Right renal pelvis (tissue), 4 donors: ENCODE results near the gene CORO2B. TPM values are rescaled to one million over a fixed set of nuclear protein-coding genes. Genes with fewer than 3 reads are reported as not detected.
A peak's percentile ranks its signal among the peaks of the same experiment; 100 is the strongest.

ENCODE experiments used
- DNase-seq, 4 donors: peaks; one replicate each; pipeline ENCODE4 v3.0.0-alpha.2; 2013; ENCODE audit warnings: low read depth in 4 of 4, low spot score in 3 of 4, missing footprints in 1 of 4
- polyA plus RNA-seq, 4 donors: library from polyadenylated mRNA; unstranded; fragments of 120-200 nt; gene quantifications; one replicate each; pipeline ENCODE4 v1.2.1, GENCODE V29; 2013; ENCODE audit not compliant: insufficient read length in 4 of 4

Gene CORO2B
- polyA plus RNA-seq, 4 donors, result 22.1 to 27.9 (median 25.6) TPM

GRCh38 chr15:68553994-68554720 is 24.6 kb upstream of the CORO2B start:
- peak; percentile 57 to 67 (median 64) for DNase-seq

GRCh38 chr15:68554721-68555678 is 23.8 kb upstream of the CORO2B start:
- DNase-seq, result no peak

GRCh38 chr15:68555679-68556037 is 23.1 kb upstream of the CORO2B start:
- no peak for DNase-seq

- no peak for DNase-seq
Measured at GRCh38 chr15:68556139-68556990, 22.4 kb upstream of the CORO2B start.

GRCh38 chr15:68557469-68558317 is 21.1 kb upstream of the CORO2B start:
- no peak for DNase-seq

GRCh38 chr15:68558318-68559305 is 20.2 kb upstream of the CORO2B start:
- DNase-seq, result no peak

- DNase-seq, result peak; percentile 67 to 86 (median 74)
Measured at GRCh38 chr15:68559345-68560310, 19.2 kb upstream of the CORO2B start.

GRCh38 chr15:68560501-68561113 is 18.2 kb upstream of the CORO2B start:
- DNase-seq, result no peak

GRCh38 chr15:68561171-68561900 is 17.5 kb upstream of the CORO2B start:
- DNase-seq, result no peak

GRCh38 chr15:68561901-68562300 is 16.9 kb upstream of the CORO2B start:
- DNase-seq, result no peak

- no peak for DNase-seq
Measured at GRCh38 chr15:68564173-68564572, 14.6 kb upstream of the CORO2B start.

GRCh38 chr15:68565234-68565633 is 13.6 kb upstream of the CORO2B start:
- DNase-seq, result no peak

GRCh38 chr15:68565726-68566125 is 13.1 kb upstream of the CORO2B start:
- no peak for DNase-seq

GRCh38 chr15:68566377-68566954 is 12.3 kb upstream of the CORO2B start:
- no peak for DNase-seq

GRCh38 chr15:68567345-68567744 is 11.4 kb upstream of the CORO2B start:
- no peak for DNase-seq

GRCh38 chr15:68570974-68571373 is 7.8 kb upstream of the CORO2B start:
- DNase-seq, result no peak
